HPDE6-E6E7 (cell line): ENCODE data around the gene KCNA1.
"Not testable (repeated sequence)": the region's sequence is repeated elsewhere in the genome, so short reads cannot be mapped to it uniquely, and the experiment has no call there.

Experiments used
- DNase-seq: peaks from one replicate; pipeline ENCODE4 v3.0.0; 2011; ENCODE audit warnings: missing footprints; ENCODE audit errors: extremely low spot score

Gene KCNA1

GRCh38 chr12:4909734-4910501 is at the start of gene KCNA1:
TSS of gene KCNA1 (plus strand) at chr12:4909905. CDS start at chr12:4911379, 1,474 bp downstream.
- no peak for DNase-seq

- DNase-seq = no peak
These were observed 49.0 kb upstream of the KCNA1 start for GRCh38 chr12:4860741-4861140.

- no peak for DNase-seq
These were observed 46.9 kb upstream of the KCNA1 start for GRCh38 chr12:4862809-4863208.

GRCh38 chr12:4864575-4864974 is 45.1 kb upstream of the KCNA1 start:
- DNase-seq = no peak

- DNase-seq = no peak
These were observed 44.5 kb upstream of the KCNA1 start for GRCh38 chr12:4865246-4865645.

- DNase-seq = no peak
These were observed 43.4 kb upstream of the KCNA1 start for GRCh38 chr12:4866299-4866698.

- DNase-seq = no peak
These were observed 42.3 kb upstream of the KCNA1 start for GRCh38 chr12:4867384-4867783.

GRCh38 chr12:4870423-4870822 is 39.3 kb upstream of the KCNA1 start:
- DNase-seq = no peak

- DNase-seq = no peak
These were observed 38.2 kb upstream of the KCNA1 start for GRCh38 chr12:4871514-4871913.

GRCh38 chr12:4873947-4874346 is 35.8 kb upstream of the KCNA1 start:
- no peak for DNase-seq

- DNase-seq = no peak
These were observed 35.0 kb upstream of the KCNA1 start for GRCh38 chr12:4874671-4875070.

GRCh38 chr12:4879481-4879880 is 30.2 kb upstream of the KCNA1 start:
- DNase-seq = not testable (repeated sequence)

GRCh38 chr12:4881266-4882064 is 28.2 kb upstream of the KCNA1 start:
- DNase-seq = no peak

- DNase-seq = no peak
These were observed 17.8 kb upstream of the KCNA1 start for GRCh38 chr12:4891866-4892265.

GRCh38 chr12:4892418-4892817 is 17.3 kb upstream of the KCNA1 start:
- DNase-seq = no peak

- no peak for DNase-seq
These were observed 15.7 kb upstream of the KCNA1 start for GRCh38 chr12:4894019-4894418.

GRCh38 chr12:4899364-4899763 is 10.3 kb upstream of the KCNA1 start:
- no peak for DNase-seq

GRCh38 chr12:4900327-4900726 is 9.4 kb upstream of the KCNA1 start:
- no peak for DNase-seq

GRCh38 chr12:4905316-4905715 is 4.4 kb upstream of the KCNA1 start:
- DNase-seq = no peak

- DNase-seq = no peak
These were observed 858 bp upstream of the KCNA1 start for GRCh38 chr12:4908684-4909409.

GRCh38 chr12:4909410-4909733 is 333 bp upstream of the KCNA1 start:
- no peak for DNase-seq

- DNase-seq = no peak
These were observed 1.0 kb downstream of the KCNA1 start for GRCh38 chr12:4910502-4911315.
